ENCODE measurements around the gene GRN.

DNA sequence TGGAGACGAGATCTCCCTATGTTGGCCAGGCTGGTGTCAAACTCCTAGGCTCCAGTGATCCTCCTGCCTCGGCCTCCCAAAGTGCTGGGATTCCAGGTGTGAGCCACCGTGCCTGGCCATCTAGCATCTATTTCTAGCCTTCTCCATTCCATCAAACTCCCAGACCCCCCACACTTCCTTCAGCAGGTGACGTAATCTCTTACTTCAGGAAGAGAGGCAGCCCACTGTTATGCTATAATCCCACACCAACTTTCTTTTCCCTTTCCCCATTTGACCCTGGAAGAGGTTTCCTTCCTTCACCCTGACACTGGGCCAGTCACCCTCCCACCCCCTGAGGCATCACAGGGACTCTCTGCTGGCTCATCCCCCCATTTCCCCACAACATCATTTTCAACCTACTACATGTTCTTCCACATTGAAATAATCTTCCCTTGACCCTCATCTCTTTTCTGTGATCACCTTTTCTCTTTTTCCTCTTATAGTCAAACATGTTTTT is 36.8 kb downstream of the GRN start:
- TF ChIP-seq FOXM1 (IDR thresholded peaks at IDR 0.05; ENCODE audit: borderline replicate concordance, low read depth) (no peak), TAF1 (IDR thresholded peaks at IDR 0.05; ENCODE audit: low read depth) (no peak), CEBPB (IDR thresholded peaks at IDR 0.05) (no peak), EP300 (IDR thresholded peaks at IDR 0.05; ENCODE audit: borderline replicate concordance) (no peak)
- TF ChIP-seq, protein P1, sequence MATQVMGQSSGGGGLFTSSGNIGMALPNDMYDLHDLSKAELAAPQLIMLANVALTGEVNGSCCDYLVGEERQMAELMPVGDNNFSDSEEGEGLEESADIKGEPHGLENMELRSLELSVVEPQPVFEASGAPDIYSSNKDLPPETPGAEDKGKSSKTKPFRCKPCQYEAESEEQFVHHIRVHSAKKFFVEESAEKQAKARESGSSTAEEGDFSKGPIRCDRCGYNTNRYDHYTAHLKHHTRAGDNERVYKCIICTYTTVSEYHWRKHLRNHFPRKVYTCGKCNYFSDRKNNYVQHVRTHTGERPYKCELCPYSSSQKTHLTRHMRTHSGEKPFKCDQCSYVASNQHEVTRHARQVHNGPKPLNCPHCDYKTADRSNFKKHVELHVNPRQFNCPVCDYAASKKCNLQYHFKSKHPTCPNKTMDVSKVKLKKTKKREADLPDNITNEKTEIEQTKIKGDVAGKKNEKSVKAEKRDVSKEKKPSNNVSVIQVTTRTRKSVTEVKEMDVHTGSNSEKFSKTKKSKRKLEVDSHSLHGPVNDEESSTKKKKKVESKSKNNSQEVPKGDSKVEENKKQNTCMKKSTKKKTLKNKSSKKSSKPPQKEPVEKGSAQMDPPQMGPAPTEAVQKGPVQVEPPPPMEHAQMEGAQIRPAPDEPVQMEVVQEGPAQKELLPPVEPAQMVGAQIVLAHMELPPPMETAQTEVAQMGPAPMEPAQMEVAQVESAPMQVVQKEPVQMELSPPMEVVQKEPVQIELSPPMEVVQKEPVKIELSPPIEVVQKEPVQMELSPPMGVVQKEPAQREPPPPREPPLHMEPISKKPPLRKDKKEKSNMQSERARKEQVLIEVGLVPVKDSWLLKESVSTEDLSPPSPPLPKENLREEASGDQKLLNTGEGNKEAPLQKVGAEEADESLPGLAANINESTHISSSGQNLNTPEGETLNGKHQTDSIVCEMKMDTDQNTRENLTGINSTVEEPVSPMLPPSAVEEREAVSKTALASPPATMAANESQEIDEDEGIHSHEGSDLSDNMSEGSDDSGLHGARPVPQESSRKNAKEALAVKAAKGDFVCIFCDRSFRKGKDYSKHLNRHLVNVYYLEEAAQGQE (IDR thresholded peaks at IDR 0.05; ENCODE audit: low read depth): no peak
- TF ChIP-seq, protein P2, sequence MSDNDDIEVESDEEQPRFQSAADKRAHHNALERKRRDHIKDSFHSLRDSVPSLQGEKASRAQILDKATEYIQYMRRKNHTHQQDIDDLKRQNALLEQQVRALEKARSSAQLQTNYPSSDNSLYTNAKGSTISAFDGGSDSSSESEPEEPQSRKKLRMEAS (IDR thresholded peaks at IDR 0.05): no peak
- TF ChIP-seq, protein P3, sequence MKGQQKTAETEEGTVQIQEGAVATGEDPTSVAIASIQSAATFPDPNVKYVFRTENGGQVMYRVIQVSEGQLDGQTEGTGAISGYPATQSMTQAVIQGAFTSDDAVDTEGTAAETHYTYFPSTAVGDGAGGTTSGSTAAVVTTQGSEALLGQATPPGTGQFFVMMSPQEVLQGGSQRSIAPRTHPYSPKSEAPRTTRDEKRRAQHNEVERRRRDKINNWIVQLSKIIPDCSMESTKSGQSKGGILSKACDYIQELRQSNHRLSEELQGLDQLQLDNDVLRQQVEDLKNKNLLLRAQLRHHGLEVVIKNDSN (IDR thresholded peaks at IDR 0.05): no peak
